GM18508 (cell line): ENCODE measurements around the gene DNTT.

ENCODE experiments used
- ATAC-seq: cut with Tn5 transposase; IDR thresholded peaks from one replicate; pipeline ENCODE4 v1.9.1; 2021; ENCODE audit warnings: moderate number of reproducible peaks; ENCODE audit not compliant: insufficient read depth, unreplicated experiment

DNTT gene

GRCh38 chr10:96339956-96340904 lies 36.0 kb downstream of the DNTT start:
- ATAC-seq: no peak

- no peak for ATAC-seq
Measured at GRCh38 chr10:96341219-96342182, 37.3 kb downstream of the DNTT start.

- no peak for ATAC-seq
Measured at GRCh38 chr10:96342402-96342801, 38.2 kb downstream of the DNTT start.

GRCh38 chr10:96344178-96344577 lies 39.9 kb downstream of the DNTT start:
- no peak for ATAC-seq

- no peak for ATAC-seq
Measured at GRCh38 chr10:96345222-96345621, 41.0 kb downstream of the DNTT start.

- ATAC-seq: no peak
Measured at GRCh38 chr10:96346295-96346694, 42.1 kb downstream of the DNTT start.

- ATAC-seq: no peak
Measured at GRCh38 chr10:96352027-96352426, 47.8 kb downstream of the DNTT start.

GRCh38 chr10:96352582-96352981 lies 48.3 kb downstream of the DNTT start:
- no peak for ATAC-seq

GRCh38 chr10:96357038-96357620 lies 52.9 kb downstream of the DNTT start:
- ATAC-seq: no peak

- ATAC-seq: no peak
Measured at GRCh38 chr10:96358851-96359540, 54.8 kb downstream of the DNTT start, which contains the start of gene OPALIN. TSS of gene OPALIN (minus strand) at chr10:96359002. CDS start at chr10:96358896, 106 bp downstream.

- no peak for ATAC-seq
Measured at GRCh38 chr10:96359616-96360015, 55.4 kb downstream of the DNTT start.

GRCh38 chr10:96360331-96360730 lies 56.1 kb downstream of the DNTT start:
- ATAC-seq: no peak

GRCh38 chr10:96360766-96361165 lies 56.5 kb downstream of the DNTT start:
- ATAC-seq: no peak

- ATAC-seq: no peak
Measured at GRCh38 chr10:96365571-96365970, 61.3 kb downstream of the DNTT start.

- ATAC-seq: no peak
Measured at GRCh38 chr10:96366508-96366907, 62.3 kb downstream of the DNTT start.

GRCh38 chr10:96367470-96367869 lies 63.2 kb downstream of the DNTT start:
- no peak for ATAC-seq

- ATAC-seq: no peak
Measured at GRCh38 chr10:96368971-96369370, 64.7 kb downstream of the DNTT start.

- no peak for ATAC-seq
Measured at GRCh38 chr10:96369890-96370583, 65.8 kb downstream of the DNTT start.

- ATAC-seq: no peak
Measured at GRCh38 chr10:96370584-96371157, 66.4 kb downstream of the DNTT start.
